A673 (cell line): ENCODE measurements around the gene SLC1A7. TPM values are rescaled to one million over a fixed set of nuclear protein-coding genes. Genes with fewer than 3 reads are reported as not detected.

ENCODE experiments used
- BruUV-seq: library from RNA; stranded (reverse); fragments of 400-500 nt; replicated peaks from 2 replicates; lab custom pipeline; 2021; lab: Mats Ljungman, UMichigan
- CTCF ChIA-PET: fragments of 300-600 bp; sonication (Branson Sonifier 250); formaldehyde crosslinking; loops from one replicate; lab custom pipeline; 2022; ENCODE audit warnings: antibody characterized with exemption; lab: Charles Lee
- POLR2A ChIA-PET: fragments of 300-600 bp; sonication (Branson Sonifier 250); formaldehyde crosslinking; loops from one replicate; lab custom pipeline; 2022; ENCODE audit warnings: antibody characterized with exemption; ENCODE audit not compliant: low non-redundant PET; lab: Charles Lee
- DNase-seq: peaks from one replicate; pipeline ENCODE4 v3.0.0-alpha.2; 2015; ENCODE audit warnings: low spot score
- H3K27ac ChIP-seq: fragments of 200-600 bp; sonication (generic); 2 replicates; pipeline ENCODE4 v1.5.1; 2016; ENCODE audit warnings: mixed run types, low read depth, mild to moderate bottlenecking, mixed read lengths, antibody characterized with exemption, low read length; ENCODE audit not compliant: poor library complexity, severe bottlenecking
- H3K27me3 ChIP-seq: fragments of 200-600 bp; sonication (generic); replicated peaks from 2 replicates; pipeline ENCODE4 v1.6.1; 2017; ENCODE audit warnings: mixed run types, low read depth, mild to moderate bottlenecking, mixed read lengths, antibody characterized with exemption, low read length; ENCODE audit not compliant: insufficient read depth, poor library complexity
- H3K36me3 ChIP-seq: fragments of 200-600 bp; sonication (generic); 2 replicates; pipeline ENCODE4 v1.6.1; 2016; ENCODE audit warnings: mixed run types, mild to moderate bottlenecking, mixed read lengths, antibody characterized with exemption, low read length; ENCODE audit not compliant: insufficient read depth, poor library complexity, severe bottlenecking
- H3K4me1 ChIP-seq: fragments of 200-600 bp; sonication (generic); 2 replicates; pipeline ENCODE4 v1.6.1; 2017; ENCODE audit warnings: mixed run types, mild to moderate bottlenecking, mixed read lengths, antibody characterized with exemption, low read length; ENCODE audit not compliant: insufficient read depth, poor library complexity, severe bottlenecking
- H3K4me3 ChIP-seq: fragments of 200-600 bp; sonication (generic); 2 replicates; pipeline ENCODE4 v1.5.1; 2016; ENCODE audit warnings: low read depth, mixed run types, mild to moderate bottlenecking, mixed read lengths, low read length; ENCODE audit not compliant: poor library complexity, severe bottlenecking
- H3K9me3 ChIP-seq: fragments of 200-600 bp; sonication (generic); 2 replicates; pipeline ENCODE4 v1.6.1; 2016; ENCODE audit warnings: mixed run types, low read depth, mild to moderate bottlenecking, mixed read lengths, antibody characterized with exemption, low read length; ENCODE audit not compliant: poor library complexity, severe bottlenecking
- EZH2 ChIP-seq: fragments of 200-600 bp; sonication (generic); IDR thresholded peaks from 2 replicates; pipeline ENCODE4 v1.6.1; 2017; ENCODE audit warnings: borderline replicate concordance, low read depth, mild to moderate bottlenecking, mixed read lengths, antibody characterized with exemption, low read length; ENCODE audit not compliant: poor library complexity, severe bottlenecking
- intact Hi-C: fragments of 100-400 bp; cut with micrococcal nuclease; formaldehyde crosslinking; loops from one replicate; pipeline ENCODE4 v1.10.0; 2022; ENCODE audit not compliant: unreplicated experiment
- total RNA-seq: library from RNA; stranded (reverse); gene quantifications from 2 replicates; pipeline ENCODE4 v1.2.3, GENCODE V29; 2021
- TF ChIP-seq, protein P1 (sequence below): fragments of 300-800, 200-600 bp; sonication (generic); conservative IDR thresholded peaks from 2 replicates; pipeline ENCODE4 v1.5.1; 2017; ENCODE audit warnings: low read depth, mild to moderate bottlenecking, antibody characterized with exemption, low read length, moderate library complexity, mixed read lengths

Gene SLC1A7
- total RNA-seq, 1 experiment from 2014 or later: not detected

- no peaks in the 10 kb centered on the region for H3K36me3 ChIP-seq
- no peak overlapping the region for H3K27ac ChIP-seq
- no peaks in the 10 kb centered on the region for H3K27me3 ChIP-seq
- H3K4me3 ChIP-seq: no peak overlapping the region
- no peaks in the 10 kb centered on the region for H3K9me3 ChIP-seq
- DNase-seq: no peak
- H3K4me1 ChIP-seq: no peaks in the 10 kb centered on the region
- TF ChIP-seq, protein P1, sequence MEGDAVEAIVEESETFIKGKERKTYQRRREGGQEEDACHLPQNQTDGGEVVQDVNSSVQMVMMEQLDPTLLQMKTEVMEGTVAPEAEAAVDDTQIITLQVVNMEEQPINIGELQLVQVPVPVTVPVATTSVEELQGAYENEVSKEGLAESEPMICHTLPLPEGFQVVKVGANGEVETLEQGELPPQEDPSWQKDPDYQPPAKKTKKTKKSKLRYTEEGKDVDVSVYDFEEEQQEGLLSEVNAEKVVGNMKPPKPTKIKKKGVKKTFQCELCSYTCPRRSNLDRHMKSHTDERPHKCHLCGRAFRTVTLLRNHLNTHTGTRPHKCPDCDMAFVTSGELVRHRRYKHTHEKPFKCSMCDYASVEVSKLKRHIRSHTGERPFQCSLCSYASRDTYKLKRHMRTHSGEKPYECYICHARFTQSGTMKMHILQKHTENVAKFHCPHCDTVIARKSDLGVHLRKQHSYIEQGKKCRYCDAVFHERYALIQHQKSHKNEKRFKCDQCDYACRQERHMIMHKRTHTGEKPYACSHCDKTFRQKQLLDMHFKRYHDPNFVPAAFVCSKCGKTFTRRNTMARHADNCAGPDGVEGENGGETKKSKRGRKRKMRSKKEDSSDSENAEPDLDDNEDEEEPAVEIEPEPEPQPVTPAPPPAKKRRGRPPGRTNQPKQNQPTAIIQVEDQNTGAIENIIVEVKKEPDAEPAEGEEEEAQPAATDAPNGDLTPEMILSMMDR: no peak
- no peak for TF ChIP-seq EZH2
- BruUV-seq: no TSS peak
- intact Hi-C loops: no loop called here
- ChIA-PET POLR2A (no interaction called here), CTCF (no interaction called here)
Observed at GRCh38 chr1:53122201-53122885, 20.1 kb downstream of the SLC1A7 start.

DNA sequence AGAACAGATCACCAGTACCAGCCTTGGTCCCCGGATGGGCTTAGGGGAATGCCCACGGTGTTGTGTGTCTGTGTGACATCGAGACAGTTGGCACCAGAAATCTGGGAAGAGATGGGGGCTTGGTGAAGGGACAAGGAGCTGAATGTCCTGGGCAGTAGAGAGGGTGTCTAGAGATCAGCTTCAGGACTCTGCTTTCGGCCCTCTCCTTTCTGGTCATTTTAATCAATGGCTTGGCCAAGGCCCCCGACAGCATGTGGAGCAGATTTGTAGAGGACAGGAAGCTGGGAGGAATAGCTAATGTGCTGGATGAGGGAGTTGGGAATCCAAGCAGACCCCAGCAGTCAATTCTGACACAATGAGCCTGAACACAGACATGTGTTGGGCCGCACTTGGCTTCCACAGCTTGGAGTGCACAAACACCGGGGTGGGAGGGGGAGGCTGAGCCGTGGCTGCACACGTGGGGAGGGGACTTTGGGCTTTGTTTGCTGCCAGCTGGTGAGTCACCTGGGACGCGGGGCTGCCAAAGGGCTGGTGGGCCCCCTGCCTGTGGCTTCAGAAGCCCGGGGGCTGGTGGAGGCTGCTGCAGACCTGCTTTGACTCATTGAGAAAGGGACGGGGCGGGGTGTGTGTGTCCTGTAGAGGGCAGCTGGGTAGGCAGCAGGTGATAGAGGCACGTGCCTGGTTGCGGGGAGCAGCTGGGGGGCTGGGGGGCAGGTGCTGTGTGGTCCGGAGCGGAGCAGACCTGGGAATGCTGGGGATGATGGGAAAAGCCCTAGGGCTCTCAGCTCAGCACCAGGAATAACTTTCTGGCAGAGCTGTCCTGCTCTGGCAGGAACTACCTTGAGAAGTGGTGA lies 20.9 kb downstream of the SLC1A7 start:
- H3K27me3 ChIP-seq: no peaks in the 10 kb centered on the region
- intact Hi-C loops: no loop called here

GRCh38 chr1:53120659-53121058 lies 21.8 kb downstream of the SLC1A7 start:
- H3K27me3 ChIP-seq: no peaks in the 10 kb centered on the region
- CTCF ChIA-PET: no interaction called here
- no peak for DNase-seq
- H3K36me3 ChIP-seq: no peaks in the 10 kb centered on the region
- H3K4me3 ChIP-seq: no peak overlapping the region
- H3K4me1 ChIP-seq: peaks cover 3% of the 10 kb centered on the region
- intact Hi-C loops: no loop called here
- H3K9me3 ChIP-seq: no peaks in the 10 kb centered on the region
- TF ChIP-seq EZH2: no peak
- TF ChIP-seq, protein P1: no peak
- H3K27ac ChIP-seq: no peak overlapping the region
- POLR2A ChIA-PET: no interaction called here
- BruUV-seq: no TSS peak

More for the DNA sequence above, 20.9 kb downstream of the SLC1A7 start:
- Histone ChIP-seq H3K9me3 (no peaks in the 10 kb centered on the region), H3K27ac (no peak overlapping the region), H3K4me1 (no peaks in the 10 kb centered on the region), H3K36me3 (no peaks in the 10 kb centered on the region), H3K4me3 (no peak overlapping the region)
- POLR2A ChIA-PET: no interaction called here
- TF ChIP-seq, protein P1: no peak
- no peak for TF ChIP-seq EZH2
- DNase-seq: no peak
- CTCF ChIA-PET: no interaction called here
- BruUV-seq: no TSS peak
